RPMI8226 (cell line): ENCODE measurements around the gene SLC36A2.
"Not testable (repeated sequence)": the region's sequence is repeated elsewhere in the genome, so short reads cannot be mapped to it uniquely, and the experiment has no call there.

Experiments used
- DNase-seq: peaks from one replicate; pipeline ENCODE4 v3.0.0-alpha.2; 2015

Gene SLC36A2

DNA sequence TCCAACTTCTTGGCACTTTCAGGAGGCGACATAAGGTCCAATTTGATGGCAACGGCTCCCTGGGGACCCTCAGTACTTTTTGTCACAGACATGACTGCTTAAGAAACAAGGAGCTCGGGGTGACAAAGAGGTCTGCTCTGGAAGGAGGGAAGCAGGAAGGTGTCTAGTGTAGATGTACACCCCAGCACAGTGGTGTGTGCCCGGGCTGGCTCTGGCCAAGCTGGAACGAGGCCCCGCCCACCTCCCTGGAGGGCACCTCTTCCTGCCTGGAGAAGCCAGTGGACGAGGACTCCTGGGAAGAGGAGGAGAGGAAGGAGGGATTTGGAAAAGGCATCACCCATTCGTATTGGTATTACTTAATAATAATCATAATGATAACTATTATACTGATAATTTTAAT, at the start of gene SLC36A2:
Gene SLC36A2, minus strand, starts transcription at position 191 of the 400 bp plus-strand sequence. Its CDS starts 99 bp downstream, at position 92.
- no peak for DNase-seq

DNA sequence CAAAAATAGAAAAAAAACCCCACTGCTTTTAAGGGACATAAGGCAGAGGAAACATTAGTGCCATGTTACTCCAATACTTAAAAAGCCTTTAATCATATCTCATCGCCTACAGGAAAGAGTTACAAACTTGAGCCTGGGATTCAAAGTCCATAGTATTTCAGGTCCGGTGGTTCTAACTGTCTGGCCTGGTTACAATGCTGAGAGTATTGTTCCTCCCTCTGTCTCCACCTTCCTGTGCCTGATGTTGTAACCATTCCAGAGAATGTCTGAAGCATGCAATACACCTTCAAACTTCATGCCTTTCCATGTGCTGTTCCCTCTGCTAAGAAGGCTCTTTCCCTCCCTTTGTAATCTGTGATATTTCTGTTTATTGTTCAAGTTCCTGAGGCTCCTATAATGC, 41.6 kb upstream of the SLC36A2 start:
- no peak for DNase-seq

DNA sequence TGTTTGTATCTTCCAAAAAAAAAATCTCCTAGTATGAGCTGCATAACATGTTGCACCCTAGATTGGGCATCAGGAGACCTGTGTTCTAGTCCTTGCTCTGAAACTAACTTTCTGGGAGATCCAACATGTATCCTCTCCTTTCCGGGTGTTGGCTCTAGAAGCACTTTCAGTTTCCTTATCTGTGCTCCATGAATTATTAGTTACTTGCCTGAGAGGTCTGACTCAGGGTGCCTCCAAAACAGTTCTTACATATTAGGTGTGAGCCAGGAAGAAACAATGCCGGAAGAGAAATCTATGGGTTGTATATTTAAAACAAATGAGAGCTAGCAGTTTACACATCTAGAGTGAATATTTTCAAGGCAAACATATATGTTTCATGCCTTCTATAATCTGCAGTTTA, 36.7 kb upstream of the SLC36A2 start:
- no peak for DNase-seq

DNA sequence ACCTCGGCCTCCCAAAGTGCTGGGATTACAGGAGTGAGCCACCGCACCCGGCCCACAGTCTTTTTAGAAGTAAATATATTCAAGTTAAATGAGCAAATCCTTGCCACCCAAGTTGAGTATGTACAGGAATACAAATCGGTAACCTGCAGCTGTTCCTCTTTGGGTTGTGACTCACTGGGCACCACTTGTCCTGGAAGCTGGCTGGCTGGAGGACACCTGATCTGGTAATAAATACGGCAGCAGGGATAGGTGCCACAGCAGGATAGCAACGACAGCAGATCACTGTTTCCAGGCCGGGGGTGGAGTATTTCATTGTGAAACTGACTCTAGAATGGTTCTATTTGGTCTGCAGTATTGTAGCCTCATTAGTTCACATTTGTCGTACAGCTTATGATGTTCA, 35.7 kb upstream of the SLC36A2 start:
- DNase-seq: no peak

GRCh38 chr5:151382576-151382975, 35.2 kb upstream of the SLC36A2 start:
- DNase-seq: no peak

DNA sequence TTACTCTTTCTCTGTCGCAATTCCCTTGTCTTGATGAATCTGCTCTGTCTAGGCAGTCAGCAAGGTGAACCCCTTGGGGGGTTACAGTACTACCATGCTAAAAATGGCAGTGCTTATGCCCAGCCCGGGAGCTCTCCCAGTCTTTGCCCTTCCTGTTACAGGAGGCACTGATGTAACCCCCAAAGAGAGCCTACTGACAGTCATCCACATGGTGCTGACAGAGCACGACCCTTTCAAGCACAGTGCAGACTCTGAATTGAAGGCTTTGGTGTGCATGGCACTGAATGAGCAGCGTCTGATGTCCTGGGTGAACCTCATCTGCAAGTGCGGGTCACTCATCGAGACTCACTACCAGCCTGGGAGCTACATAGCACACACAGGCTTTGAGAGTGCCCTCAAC, 34.5 kb upstream of the SLC36A2 start:
- no peak for DNase-seq

DNA sequence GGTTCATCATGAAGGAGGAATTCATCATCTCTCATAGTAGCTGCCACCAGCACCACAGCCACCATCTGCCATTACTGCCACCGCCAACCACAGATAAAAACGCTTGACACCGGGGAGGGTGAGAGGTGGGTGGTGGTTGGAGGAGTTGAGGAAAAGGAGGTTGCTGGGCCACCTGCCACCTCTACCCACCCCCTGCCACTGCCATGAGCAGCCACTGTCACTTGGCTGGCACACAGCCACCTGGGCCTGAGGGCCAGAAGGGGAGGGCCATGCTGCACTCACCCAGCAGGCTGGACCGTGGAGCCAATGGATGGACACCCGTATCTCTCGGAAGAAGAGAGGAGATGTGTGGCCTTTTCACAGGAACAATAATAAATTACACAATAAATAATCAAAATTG, 31.3 kb upstream of the SLC36A2 start:
- no peak for DNase-seq

- no peak for DNase-seq
Measured at GRCh38 chr5:151374539-151374938, 27.2 kb upstream of the SLC36A2 start.

- DNase-seq: not testable (repeated sequence)
Measured at GRCh38 chr5:151367038-151367437, 19.7 kb upstream of the SLC36A2 start.

DNA sequence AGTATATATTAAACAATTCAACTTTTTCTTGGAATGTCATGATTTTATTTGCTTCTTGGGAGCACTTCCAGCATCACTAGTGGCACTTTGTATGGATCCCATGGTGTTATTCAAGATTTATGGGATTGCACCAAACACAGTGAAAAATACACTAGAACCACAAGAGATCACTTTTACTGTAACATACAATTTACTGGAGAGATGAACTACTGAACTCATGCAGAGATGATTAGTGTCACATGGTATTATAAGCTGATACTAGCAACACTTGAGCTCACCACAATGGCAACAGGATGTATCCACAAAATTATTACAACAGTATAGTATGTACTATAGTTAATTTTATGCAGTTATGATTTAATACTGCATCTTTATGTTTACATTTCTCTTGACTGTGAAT, 16.3 kb upstream of the SLC36A2 start:
- no peak for DNase-seq

DNA sequence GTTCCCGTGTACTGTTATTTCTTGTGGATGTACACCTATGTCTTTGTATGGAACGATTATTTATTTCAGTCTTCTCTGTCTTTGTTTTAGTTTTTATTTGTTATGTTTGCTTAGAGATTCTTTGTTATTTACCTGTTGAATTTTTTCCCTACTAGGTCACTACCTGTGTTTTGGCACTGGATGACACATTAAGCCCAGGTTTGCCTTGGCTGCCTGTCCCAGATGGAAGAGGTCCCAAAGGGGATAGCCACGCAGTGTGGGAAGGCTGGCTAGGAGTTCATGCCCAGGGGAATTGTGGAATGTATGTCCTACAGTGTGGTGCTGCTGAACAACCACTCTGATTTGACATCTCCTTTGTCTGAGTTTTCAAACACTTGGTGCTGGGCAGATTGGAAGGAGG, 15.6 kb upstream of the SLC36A2 start:
- DNase-seq: no peak

GRCh38 chr5:151359391-151359790, 12.0 kb upstream of the SLC36A2 start:
- no peak for DNase-seq

GRCh38 chr5:151357792-151358191, 10.4 kb upstream of the SLC36A2 start:
- DNase-seq: no peak

DNA sequence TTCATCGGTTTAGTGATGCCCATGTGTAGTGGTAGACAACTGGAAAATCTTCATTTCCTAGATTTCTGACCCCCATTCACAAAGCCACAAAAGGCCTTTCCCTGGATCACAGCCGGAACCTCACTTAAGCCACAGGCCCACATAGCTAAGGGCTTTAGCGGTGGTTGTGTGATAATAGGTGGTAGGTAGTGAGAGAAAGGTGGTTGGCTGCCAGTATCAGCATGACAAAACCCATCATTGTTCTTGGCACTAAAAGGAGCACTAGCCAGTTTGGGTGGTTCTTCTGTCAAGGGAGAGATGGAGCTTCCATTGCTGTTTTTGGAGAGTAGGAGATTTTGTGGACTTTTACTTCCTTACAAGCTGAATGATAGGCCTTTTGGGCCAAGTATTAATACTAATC, 9.7 kb upstream of the SLC36A2 start:
- DNase-seq: no peak

DNA sequence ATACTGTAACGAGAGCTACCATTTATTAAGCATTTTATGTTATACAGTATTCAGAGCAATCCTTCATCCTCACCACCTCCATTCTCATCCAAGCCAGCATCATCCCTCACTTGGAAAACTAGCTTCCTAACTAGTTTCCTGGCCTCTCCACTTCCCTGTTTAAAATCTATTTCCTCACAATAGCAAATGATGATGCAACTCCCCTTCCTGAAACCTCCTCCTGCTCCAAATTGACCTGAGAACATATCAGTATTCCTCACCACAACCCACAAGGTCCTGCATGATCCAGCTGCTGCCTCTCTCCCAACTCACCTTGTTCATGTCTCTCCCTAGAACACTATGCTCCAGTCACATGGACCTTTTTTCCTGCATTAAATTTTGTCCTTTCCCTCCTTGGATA, 4.3 kb upstream of the SLC36A2 start:
- DNase-seq: no peak

GRCh38 chr5:151348789-151349188, 1.4 kb upstream of the SLC36A2 start:
- DNase-seq: no peak

GRCh38 chr5:151345808-151346478, 1.4 kb downstream of the SLC36A2 start:
- DNase-seq: no peak

DNA sequence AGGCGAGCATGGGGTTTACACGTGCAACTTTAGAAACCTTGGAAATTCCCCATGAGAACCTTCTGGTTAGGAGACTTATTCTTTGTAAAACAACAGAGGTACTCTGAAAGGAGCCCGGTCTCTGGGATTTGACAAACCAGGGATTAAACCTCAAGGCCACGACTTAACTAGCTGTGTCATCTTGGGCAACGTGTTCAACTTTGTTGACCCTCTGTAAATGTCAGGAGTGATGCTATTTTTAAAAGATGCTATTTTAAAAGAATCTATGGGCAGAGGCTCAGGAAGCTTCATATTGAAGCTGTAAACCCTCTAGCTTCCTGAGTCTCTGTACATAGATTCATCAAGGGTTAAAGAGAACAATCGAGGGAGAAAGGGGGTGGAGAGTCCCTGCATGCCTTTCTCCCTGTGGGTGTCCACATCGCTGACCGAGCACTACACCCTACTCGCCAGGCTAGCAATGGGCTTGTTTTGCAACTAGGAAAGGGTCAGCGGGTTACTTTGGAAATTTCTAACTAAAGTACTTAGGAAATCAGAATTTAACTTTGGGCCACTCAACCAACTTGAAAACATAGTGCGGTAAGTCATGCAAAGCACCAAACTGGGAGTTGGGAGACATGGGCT, 2.1 kb downstream of the SLC36A2 start:
- no peak for DNase-seq

DNA sequence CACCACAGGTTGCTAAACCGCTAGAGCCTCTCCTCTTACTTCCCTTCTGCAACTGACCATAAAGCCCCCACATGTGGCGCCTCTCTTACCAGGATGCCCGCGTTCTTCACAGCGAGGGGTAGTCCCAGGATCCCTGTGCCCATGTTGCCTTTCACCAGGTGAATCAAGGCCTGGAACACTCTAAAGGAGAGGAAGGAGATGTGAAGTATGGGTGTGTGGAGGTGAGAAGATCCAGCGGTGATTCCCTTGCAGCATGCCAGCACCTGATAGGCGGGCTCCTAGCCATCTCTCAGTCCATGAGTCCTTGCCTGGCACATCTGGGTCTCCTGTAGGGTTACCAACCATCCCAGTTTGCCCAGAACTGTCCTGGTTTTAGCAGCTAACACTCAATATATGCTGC, 3.3 kb downstream of the SLC36A2 start:
- DNase-seq: no peak

DNA sequence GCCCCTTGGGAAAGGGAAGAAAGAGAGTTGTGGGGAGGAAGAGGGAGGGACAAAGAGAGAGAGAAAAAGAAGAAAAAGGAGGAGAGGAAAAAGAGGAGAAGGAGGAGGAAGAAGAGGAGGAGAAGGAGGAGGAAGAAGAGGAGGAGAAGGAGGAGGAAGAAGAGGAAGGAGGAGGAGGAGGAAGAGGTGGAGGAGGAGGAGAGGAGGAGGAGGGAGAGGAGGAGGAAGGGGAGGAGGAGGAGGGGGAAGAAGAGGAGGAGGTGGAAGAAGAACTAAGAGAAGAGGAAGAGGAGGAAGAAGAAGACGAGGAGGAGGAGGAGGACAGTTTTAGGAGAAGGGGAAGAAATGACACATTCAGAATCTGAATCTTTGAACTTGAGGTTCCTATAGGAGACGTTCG, 7.4 kb downstream of the SLC36A2 start:
- DNase-seq: no peak

DNA sequence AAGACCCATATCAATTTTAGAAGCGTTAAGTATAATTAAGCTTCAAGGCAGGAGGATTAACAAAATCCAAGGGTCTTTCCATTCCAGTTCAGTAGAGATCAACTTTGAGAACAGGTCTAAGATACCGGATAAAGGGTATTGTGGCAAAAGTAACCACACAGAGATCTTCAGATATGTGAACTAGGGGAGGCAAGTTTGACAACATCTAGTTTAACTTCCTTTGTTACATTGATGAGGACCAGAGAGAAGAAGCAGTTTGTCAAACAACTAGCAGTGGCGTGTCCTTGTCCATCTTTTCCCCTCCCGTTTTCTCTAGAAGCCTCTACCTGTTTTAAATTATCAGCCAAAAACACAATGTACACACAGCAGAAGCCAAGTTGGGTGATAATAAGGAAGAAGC, 8.6 kb downstream of the SLC36A2 start:
- no peak for DNase-seq

DNA sequence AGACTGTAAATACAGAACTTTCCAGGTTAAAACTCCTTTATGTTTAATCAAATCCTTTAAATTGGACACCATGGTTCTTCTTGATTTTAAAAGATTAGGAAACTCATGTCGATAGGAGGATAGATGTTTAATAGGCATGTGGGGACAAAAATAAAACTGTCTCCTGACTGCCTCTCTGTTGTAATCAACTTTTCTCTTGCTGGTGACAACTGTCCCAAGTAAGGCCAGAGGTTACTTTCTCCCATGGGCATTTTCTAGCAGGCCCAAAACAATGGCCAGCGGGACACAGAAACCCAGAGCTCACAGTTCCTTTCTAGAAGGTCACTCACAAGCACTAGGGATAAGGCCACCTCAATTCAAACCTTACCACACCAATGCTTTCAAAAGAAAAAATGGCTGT, 14.5 kb downstream of the SLC36A2 start:
- no peak for DNase-seq

DNA sequence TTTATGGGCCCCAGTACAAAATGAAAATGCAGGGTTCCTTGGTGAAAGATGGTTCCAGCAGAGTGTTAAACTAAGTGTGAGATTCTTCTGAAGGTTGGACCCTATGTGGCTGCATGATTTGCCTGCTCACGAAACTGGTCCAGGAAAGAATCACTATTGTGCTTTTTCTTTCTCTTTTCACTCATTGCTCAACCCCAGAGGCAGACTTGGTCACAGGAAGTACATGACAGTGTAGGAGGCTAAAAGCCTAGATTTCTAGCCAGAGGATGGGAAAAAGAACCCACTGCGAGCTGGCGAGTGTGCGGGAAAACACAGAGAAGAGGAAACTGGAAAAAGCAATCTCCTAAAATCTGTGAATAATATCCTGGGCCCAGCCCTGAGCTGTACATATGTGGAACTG, 18.6 kb downstream of the SLC36A2 start:
- DNase-seq: no peak

- DNase-seq: no peak
Measured at GRCh38 chr5:151327585-151327984, 19.8 kb downstream of the SLC36A2 start.

DNA sequence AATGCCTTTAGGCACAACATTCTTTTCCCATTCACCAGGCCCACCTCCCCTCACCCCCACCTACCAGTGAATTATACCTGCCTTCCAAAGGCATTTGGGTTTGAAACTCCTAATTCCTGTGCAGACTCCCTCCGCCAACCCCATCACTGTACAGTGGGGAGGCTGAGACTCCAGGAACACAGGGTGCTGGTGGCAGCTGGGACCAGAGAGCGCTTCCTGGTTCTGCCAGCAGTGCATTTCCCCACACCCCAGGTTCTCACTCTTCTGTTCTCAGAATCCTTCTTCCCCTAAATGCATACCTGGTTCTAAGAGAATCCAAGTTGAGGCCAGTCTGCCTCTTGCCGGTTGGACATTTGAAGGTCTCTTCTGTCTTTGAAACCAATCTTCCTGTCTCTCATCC, 21.1 kb downstream of the SLC36A2 start:
- DNase-seq: no peak
